H9 (cell line): Measurements from ENCODE around the gene NCMAP. TPM values are rescaled to one million over a fixed set of nuclear protein-coding genes. Genes with fewer than 3 reads are reported as not detected.

Experiments
- DNase-seq: peaks from one replicate; pipeline ENCODE4 v3.0.0-alpha.2; 2017
- H2AFZ ChIP-seq: one replicate; pipeline ENCODE4 v1.6.1; 2013; ENCODE audit warnings: mild to moderate bottlenecking, low read length, control low read depth, moderate library complexity
- H2AK5ac ChIP-seq: 2 replicates; pipeline ENCODE4 v1.6.1; 2013; ENCODE audit warnings: low read length, control low read depth, mixed read lengths; ENCODE audit not compliant: insufficient read length
- H2BK120ac ChIP-seq: one replicate; pipeline ENCODE4 v1.6.1; 2013; ENCODE audit warnings: low read depth, mild to moderate bottlenecking, low read length, control low read depth, inconsistent platforms; ENCODE audit not compliant: poor library complexity, severe bottlenecking
- H2BK12ac ChIP-seq: 2 replicates; pipeline ENCODE4 v1.6.1; 2013; ENCODE audit warnings: low read length, control low read depth, mixed read lengths, low read depth; ENCODE audit not compliant: insufficient read length
- H2BK15ac ChIP-seq: 2 replicates; pipeline ENCODE4 v1.6.1; 2013; ENCODE audit warnings: low read depth, low read length, control low read depth
- H2BK20ac ChIP-seq: one replicate; pipeline ENCODE4 v1.6.1; 2013; ENCODE audit warnings: low read depth, mild to moderate bottlenecking, low read length, control low read depth, inconsistent platforms; ENCODE audit not compliant: poor library complexity, severe bottlenecking
- H2BK5ac ChIP-seq: 2 replicates; pipeline ENCODE4 v1.6.1; 2013; ENCODE audit warnings: low read length, control low read depth, mixed read lengths; ENCODE audit not compliant: insufficient read length
- H3K14ac ChIP-seq: 2 replicates; pipeline ENCODE4 v1.6.1; 2013; ENCODE audit warnings: low read length, control low read depth; ENCODE audit not compliant: insufficient read depth
- H3K18ac ChIP-seq: 2 replicates; pipeline ENCODE4 v1.6.1; 2013; ENCODE audit warnings: low read depth, mild to moderate bottlenecking, mixed read lengths, low read length, control low read depth; ENCODE audit not compliant: insufficient read length
- H3K23ac ChIP-seq: 2 replicates; pipeline ENCODE4 v1.6.1; 2013; ENCODE audit warnings: low read length, control low read depth, mixed read lengths, low read depth; ENCODE audit not compliant: insufficient read length
- H3K23me2 ChIP-seq: 2 replicates; pipeline ENCODE4 v1.6.1; 2013; ENCODE audit warnings: low read depth, mild to moderate bottlenecking, mixed read lengths, low read length, control low read depth; ENCODE audit not compliant: insufficient read length, poor library complexity, severe bottlenecking
- H3K27ac ChIP-seq: 2 replicates; pipeline ENCODE4 v1.5.1; 2013; ENCODE audit warnings: low read length, control low read depth, mixed read lengths, low read depth; ENCODE audit not compliant: insufficient read length
- H3K27me3 ChIP-seq: 2 replicates; pipeline ENCODE4 v1.6.1; 2013; ENCODE audit warnings: low read length, control low read depth, inconsistent platforms; ENCODE audit not compliant: insufficient read depth
- H3K4ac ChIP-seq: 2 replicates; pipeline ENCODE4 v1.6.1; 2013; ENCODE audit warnings: low read depth, mild to moderate bottlenecking, control low read depth, inconsistent platforms, low read length, moderate library complexity
- H3K4me1 ChIP-seq: 2 replicates; pipeline ENCODE4 v1.6.1; 2013; ENCODE audit warnings: low read length, control low read depth, inconsistent platforms; ENCODE audit not compliant: insufficient read depth
- H3K4me2 ChIP-seq: 2 replicates; pipeline ENCODE4 v1.6.1; 2013; ENCODE audit warnings: low read length, control low read depth, mixed read lengths; ENCODE audit not compliant: insufficient read length, insufficient read depth
- H3K56ac ChIP-seq: 2 replicates; pipeline ENCODE4 v1.6.1; 2013; ENCODE audit warnings: low read depth, mild to moderate bottlenecking, mixed read lengths, low read length, control low read depth; ENCODE audit not compliant: insufficient read length
- H3K79me1 ChIP-seq: 2 replicates; pipeline ENCODE4 v1.6.1; 2013; ENCODE audit warnings: low read depth, mild to moderate bottlenecking, moderate library complexity, low read length, control low read depth, inconsistent platforms; ENCODE audit not compliant: insufficient read depth, poor library complexity, severe bottlenecking
- H3K79me2 ChIP-seq: 2 replicates; pipeline ENCODE4 v1.6.1; 2013; ENCODE audit warnings: low read length, control low read depth, inconsistent platforms; ENCODE audit not compliant: insufficient read depth
- H3K9ac ChIP-seq: 2 replicates; pipeline ENCODE4 v1.6.1; 2013; ENCODE audit warnings: low read length, control low read depth, mixed read lengths; ENCODE audit not compliant: insufficient read length; ENCODE audit errors: extremely low read depth
- H3K9me3 ChIP-seq: one replicate; pipeline ENCODE4 v1.6.1; 2013; ENCODE audit warnings: low read depth, low read length, inconsistent platforms; ENCODE audit not compliant: control insufficient read depth
- H3T11ph ChIP-seq: one replicate; pipeline ENCODE4 v1.6.1; 2013; ENCODE audit warnings: mild to moderate bottlenecking, low read length, control low read depth, inconsistent platforms
- H4K20me1 ChIP-seq: one replicate; pipeline ENCODE4 v1.6.1; 2013; ENCODE audit not compliant: control insufficient read depth, insufficient read length, insufficient read depth
- H4K5ac ChIP-seq: 2 replicates; pipeline ENCODE4 v1.6.1; 2013; ENCODE audit warnings: low read depth, mild to moderate bottlenecking, mixed read lengths, low read length, control low read depth; ENCODE audit not compliant: insufficient read length
- H4K8ac ChIP-seq: replicated peaks from 2 replicates; pipeline ENCODE4 v1.6.1; 2013; ENCODE audit warnings: low read length, control low read depth, mixed read lengths, low read depth; ENCODE audit not compliant: insufficient read length
- H4K91ac ChIP-seq: 2 replicates; pipeline ENCODE4 v1.6.1; 2013; ENCODE audit warnings: low read depth, mild to moderate bottlenecking, moderate library complexity, mixed read lengths, low read length, control low read depth; ENCODE audit not compliant: insufficient read length
- H3K27ac Mint-ChIP-seq, 3 experiments: 2 replicates in 2 of 3; 3 replicates in 1 of 3; pipeline ENCODE4 v1.8.0; 2020 to 2021; ENCODE audit warnings: mixed read lengths in 3 of 3, mild to moderate bottlenecking in 1 of 3, moderate library complexity in 1 of 3
- H3K27me3 Mint-ChIP-seq: 2 replicates; pipeline ENCODE4 v1.8.0; 2021; ENCODE audit warnings: low read depth, mild to moderate bottlenecking, moderate library complexity, mixed read lengths
- H3K36me3 Mint-ChIP-seq, 3 experiments: 2 replicates in 2 of 3; 3 replicates in 1 of 3; pipeline ENCODE4 v1.8.0; 2020 to 2021; ENCODE audit warnings: low read depth in 3 of 3, mixed read lengths in 3 of 3; ENCODE audit not compliant: insufficient read depth in 1 of 3
- H3K4me1 Mint-ChIP-seq, 2 experiments: 2 replicates each; pipeline ENCODE4 v1.8.0; 2020; ENCODE audit warnings: mixed read lengths in 2 of 2
- H3K4me3 Mint-ChIP-seq, 2 experiments: 2 replicates in 1 of 2; 3 replicates in 1 of 2; pipeline ENCODE4 v1.8.0; 2020 to 2021; ENCODE audit warnings: mild to moderate bottlenecking in 2 of 2, mixed read lengths in 2 of 2, moderate library complexity in 1 of 2
- H3K9me3 Mint-ChIP-seq, 2 experiments: 2 replicates in 1 of 2; 3 replicates in 1 of 2; pipeline ENCODE4 v1.8.0; 2020; ENCODE audit warnings: mild to moderate bottlenecking in 2 of 2, mixed read lengths in 2 of 2, moderate library complexity in 1 of 2
- WGBS: extraction: QIAGEN DNeasy Blood & Tissue Kit; methylation state at CpG from one replicate; pipeline ENCODE4 v1.1.7; 2013; ENCODE audit warnings: missing lambda C conversion rate, low lambda C conversion rate, mixed read lengths; ENCODE audit not compliant: insufficient read length; ENCODE audit errors: extremely low coverage; 5-methylcytosine and 5-hydroxymethylcytosine counted together
- total RNA-seq: library from RNA; stranded (reverse); gene quantifications from 2 replicates; pipeline ENCODE4 v1.2.1, GENCODE V29; 2021
- TF ChIP-seq, protein P1 (sequence below): fragments of 200-600 bp; sonication (generic); conservative IDR thresholded peaks from 3 replicates; pipeline ENCODE4 v1.8.0; 2021; ENCODE audit warnings: antibody characterized with exemption, mild to moderate bottlenecking

The NCMAP gene
- total RNA-seq, 1 experiment from 2014 or later, result 0.35 TPM

DNA sequence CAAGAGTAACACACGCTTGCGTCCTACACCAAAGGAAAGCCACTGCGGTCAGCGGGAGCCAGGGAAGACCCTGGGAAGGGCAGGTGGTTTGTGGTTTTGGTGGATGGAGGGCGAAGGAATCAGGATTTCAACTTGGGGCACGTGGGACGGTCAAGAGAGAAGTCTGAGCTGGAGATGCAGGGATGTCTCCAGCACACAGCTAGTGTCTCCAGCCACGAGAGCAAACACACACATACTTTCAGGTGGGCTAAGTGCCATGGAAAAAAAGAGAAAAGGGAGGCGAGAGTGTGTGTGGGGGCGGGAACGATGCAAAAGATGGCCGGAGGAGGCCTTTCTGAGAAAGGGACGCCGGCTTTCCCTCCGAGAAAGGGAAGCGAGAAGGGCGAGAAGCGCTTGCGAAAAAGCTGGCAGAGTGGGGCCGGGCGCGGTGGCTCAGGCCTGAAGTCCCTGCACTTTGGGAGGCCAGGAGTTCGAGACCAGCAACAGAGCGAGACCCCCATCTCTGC is 85.8 kb downstream of the NCMAP start:
- H3K27ac ChIP-seq, result no peak overlapping the region

More for the DNA sequence above, 85.8 kb downstream of the NCMAP start:
- Histone ChIP-seq H3K23ac (no peak overlapping the region), H3K4me2 (peak overlapping the region; percentile 40), H3K56ac (no peak overlapping the region), H3K14ac (0 out of 2 replicates have a peak overlapping the region, but pooled peaks have one; percentile 10), H3K18ac (no peak overlapping the region), H3K4ac (no peak overlapping the region), H2BK120ac (no peak overlapping the region), H2BK12ac (no peak overlapping the region), H4K8ac (no peak overlapping the region), H3K79me2 (peaks cover 25% of the 10 kb centered on the region), H3K9ac (peak overlapping the region; percentile 18), H2BK20ac (no peak overlapping the region), H3K23me2 (peaks cover 7% of the 10 kb centered on the region), H3K9me3 (no peaks in the 10 kb centered on the region), H2AK5ac (no peak overlapping the region), H2BK5ac (no peak overlapping the region), H3K79me1 (no peaks in the 10 kb centered on the region), H3K27me3 (no peaks in the 10 kb centered on the region), H2BK15ac (no peak overlapping the region), H3T11ph (no peak overlapping the region), H4K20me1 (no peaks in the 10 kb centered on the region), H4K91ac (no peak overlapping the region), H3K4me1 (no peaks in the 10 kb centered on the region), H4K5ac (no peak overlapping the region), H2AFZ (no peak overlapping the region)
- Mint-ChIP-seq H3K9me3 (no peaks in the 10 kb centered on the region), H3K4me1 (peaks cover 19% of the 10 kb centered on the region in 2 experiments), H3K36me3 (peaks cover 17 to 26% (median 22%) of the 10 kb centered on the region in 3 experiments; a peak in 6 of 7 replicates), H3K27me3 (peaks cover 2% of the 10 kb centered on the region), H3K27ac (peak overlapping the region; percentile 78 to 99 (median 86); a peak in 6 of 7 replicates), H3K4me3 (peak overlapping the region; percentile 92 to 96)
- TF ChIP-seq, protein P1, sequence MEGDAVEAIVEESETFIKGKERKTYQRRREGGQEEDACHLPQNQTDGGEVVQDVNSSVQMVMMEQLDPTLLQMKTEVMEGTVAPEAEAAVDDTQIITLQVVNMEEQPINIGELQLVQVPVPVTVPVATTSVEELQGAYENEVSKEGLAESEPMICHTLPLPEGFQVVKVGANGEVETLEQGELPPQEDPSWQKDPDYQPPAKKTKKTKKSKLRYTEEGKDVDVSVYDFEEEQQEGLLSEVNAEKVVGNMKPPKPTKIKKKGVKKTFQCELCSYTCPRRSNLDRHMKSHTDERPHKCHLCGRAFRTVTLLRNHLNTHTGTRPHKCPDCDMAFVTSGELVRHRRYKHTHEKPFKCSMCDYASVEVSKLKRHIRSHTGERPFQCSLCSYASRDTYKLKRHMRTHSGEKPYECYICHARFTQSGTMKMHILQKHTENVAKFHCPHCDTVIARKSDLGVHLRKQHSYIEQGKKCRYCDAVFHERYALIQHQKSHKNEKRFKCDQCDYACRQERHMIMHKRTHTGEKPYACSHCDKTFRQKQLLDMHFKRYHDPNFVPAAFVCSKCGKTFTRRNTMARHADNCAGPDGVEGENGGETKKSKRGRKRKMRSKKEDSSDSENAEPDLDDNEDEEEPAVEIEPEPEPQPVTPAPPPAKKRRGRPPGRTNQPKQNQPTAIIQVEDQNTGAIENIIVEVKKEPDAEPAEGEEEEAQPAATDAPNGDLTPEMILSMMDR, result no peak
- DNase-seq, result peak; percentile 35
- WGBS, result no CpG with 5 or more reads among the region's 24 CpGs
